ENCODE measurements around the gene CDYL2.

DNA sequence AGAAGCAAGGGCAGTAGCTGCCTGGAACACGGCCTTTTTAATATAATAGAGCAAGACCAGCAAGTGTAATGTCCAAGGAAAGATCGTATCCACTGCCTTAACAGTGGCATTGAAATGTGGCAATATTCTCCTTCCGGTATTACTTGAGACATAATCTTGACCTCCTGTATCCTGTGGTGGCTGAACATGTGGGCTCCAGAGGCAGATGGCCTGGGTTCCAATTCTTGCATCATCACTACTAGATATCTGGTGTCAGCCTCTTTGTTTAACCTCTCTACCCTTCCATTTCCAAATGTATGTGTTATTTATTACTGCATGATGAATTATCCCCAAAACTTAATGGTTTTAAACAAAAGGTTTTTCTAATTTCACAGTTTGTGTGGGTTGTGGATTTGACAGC is 3.5 kb upstream of the CDYL2 start:
- no peak for TF ChIP-seq POLR2A (IDR thresholded peaks at IDR 0.05; ENCODE audit: low read depth, low read length)
- TF ChIP-seq POLR2AphosphoS5 (IDR thresholded peaks at IDR 0.05; ENCODE audit: low read depth, low read length): no peak
